ENCODE data around the gene PPIL4. TPM values are rescaled to one million over a fixed set of nuclear protein-coding genes. Genes with fewer than 3 reads are reported as not detected.
A peak's percentile ranks its signal among the peaks of the same experiment; 100 is the strongest.

The PPIL4 gene
- total and polyA plus RNA-seq, 2 of the 13 experiments (the other 11 are each of a cell fraction or from before 2014, with no cell fraction given), result 5.5 to 46.0 TPM

GRCh38 chr6:149566410-149567193, 20.8 kb upstream of the PPIL4 start (continued):
- TF ChIP-seq ZXDC (CRISPR knock-in tag; IDR thresholded peaks at IDR 0.05), result no peak
- no peak for TF ChIP-seq TCF7L2 (IDR thresholded peaks at IDR 0.05; ENCODE audit: low read depth, low read length)
- no peak for TF ChIP-seq USF2 (IDR thresholded peaks at IDR 0.05; ENCODE audit: low read depth, low read length)
- no peak for TF ChIP-seq USF2 (CRISPR knock-in tag; IDR thresholded peaks at IDR 0.05; ENCODE audit: borderline replicate concordance)
- peak; percentile 55 for TF ChIP-seq KAT7 (CRISPR knock-in tag; IDR thresholded peaks at IDR 0.05; ENCODE audit: borderline replicate concordance)
- TF ChIP-seq CENPBD1 (CRISPR knock-in tag; IDR thresholded peaks at IDR 0.05; ENCODE audit: borderline replicate concordance, low read depth), result no peak
- no peak for TF ChIP-seq SMC3 (IDR thresholded peaks at IDR 0.05; ENCODE audit: low read length)
- TF ChIP-seq GTF2F1 (IDR thresholded peaks at IDR 0.05; ENCODE audit: low read length), result no peak
- no peak for TF ChIP-seq ZNF296 (CRISPR knock-in tag; conservative IDR thresholded peaks at IDR 0.05)
- no peak for TF ChIP-seq ZIK1 (CRISPR knock-in tag; IDR thresholded peaks at IDR 0.05; ENCODE audit: borderline replicate concordance, low read depth)
- no peak for TF ChIP-seq SETDB1 (CRISPR knock-in tag; IDR thresholded peaks at IDR 0.05; ENCODE audit: borderline replicate concordance)
- TF ChIP-seq ZNF570 (CRISPR knock-in tag; IDR thresholded peaks at IDR 0.05; ENCODE audit: borderline replicate concordance), result no peak
- peak; percentile 83 for TF ChIP-seq IKZF4 (CRISPR knock-in tag; IDR thresholded peaks at IDR 0.05; ENCODE audit: borderline replicate concordance, low read depth, not compliant biosample characterization)
- TF ChIP-seq HMGA1 (CRISPR knock-in tag; conservative IDR thresholded peaks at IDR 0.05), result no peak
- TF ChIP-seq ZBED4 (CRISPR knock-in tag; IDR thresholded peaks at IDR 0.05; ENCODE audit: borderline replicate concordance), result no peak; the same call in 1 of the 2 replicates
- TF ChIP-seq HNRNPUL1 (IDR thresholded peaks at IDR 0.05; ENCODE audit: low read depth, low read length), result no peak
- peak; percentile 83; the same call in 1 of the 2 replicates for TF ChIP-seq BORCS8-MEF2B (CRISPR knock-in tag; IDR thresholded peaks at IDR 0.05)
- no peak for TF ChIP-seq ADNP (CRISPR knock-in tag; IDR thresholded peaks at IDR 0.05)
- 0 out of 2 replicates have a peak, but pooled peaks have one; percentile 20 for TF ChIP-seq ZNF691 (CRISPR knock-in tag; IDR thresholded peaks at IDR 0.05; ENCODE audit: borderline replicate concordance, low read depth)
